NT2/D1 (cell line): Measurements from ENCODE around the gene TMEM63A.

Experiments
- SUZ12 ChIP-seq: IDR thresholded peaks from 2 replicates; pipeline ENCODE4 v1.6.1; 2011; ENCODE audit not compliant: insufficient read length, insufficient read depth; ENCODE audit errors: extremely low read depth
- YY1 ChIP-seq: IDR thresholded peaks from 2 replicates; pipeline ENCODE4 v1.6.1; 2011; ENCODE audit not compliant: insufficient read length, insufficient read depth
- ZNF274 ChIP-seq: IDR thresholded peaks from 2 replicates; pipeline ENCODE4 v1.6.1; 2011; ENCODE audit warnings: mild to moderate bottlenecking, low read depth, low read length

DNA sequence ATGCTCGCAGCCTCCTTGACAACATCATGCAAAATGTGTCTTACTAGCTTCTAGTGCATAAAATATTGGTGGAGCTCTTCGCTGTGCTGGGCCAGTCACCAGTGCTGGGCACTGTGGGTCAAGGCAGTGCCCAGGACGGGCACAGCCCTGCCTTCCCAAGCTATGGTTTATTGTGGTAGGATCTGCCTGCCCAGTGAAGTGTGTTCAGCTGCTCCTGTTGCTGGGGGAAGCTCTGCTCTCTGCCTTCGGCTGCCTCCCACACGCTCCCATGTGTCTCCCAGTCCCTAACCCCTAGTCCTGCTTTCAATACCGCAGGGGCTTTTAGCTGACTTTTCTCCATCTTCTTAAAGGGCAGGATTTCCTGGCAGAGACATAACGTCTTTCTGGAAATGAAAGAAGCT, 56.6 kb downstream of the TMEM63A start:
- TF ChIP-seq ZNF274 (no peak), YY1 (no peak), SUZ12 (no peak)
